ENCODE results near the gene PRL.

- TF ChIP-seq CTCF (IDR thresholded peaks at IDR 0.05) (no peak), POLR2A (IDR thresholded peaks at IDR 0.05) (no peak)
These were observed 57.4 kb downstream of the PRL start for GRCh38 chr6:22239261-22239921.
